Chondrocyte (in vitro differentiated cells): ENCODE measurements around the gene NFIX. TPM values are rescaled to one million over a fixed set of nuclear protein-coding genes. Genes with fewer than 3 reads are reported as not detected.
A peak's percentile ranks its signal among the peaks of the same experiment; 100 is the strongest.

Source experiments
- DNase-seq: peaks from one replicate; pipeline ENCODE4 v3.0.0; 2021; ENCODE audit warnings: mixed read lengths, low spot score
- H3K27ac Mint-ChIP-seq: one replicate; pipeline ENCODE4 v1.8.0; 2021; ENCODE audit warnings: mild to moderate bottlenecking, moderate library complexity, mixed read lengths; ENCODE audit not compliant: unreplicated experiment
- H3K27me3 Mint-ChIP-seq: 2 replicates; pipeline ENCODE4 v1.8.0; 2021; ENCODE audit warnings: low read depth, mixed read lengths
- H3K36me3 Mint-ChIP-seq: 2 replicates; pipeline ENCODE4 v1.8.0; 2021; ENCODE audit warnings: low read depth, mixed read lengths
- H3K4me1 Mint-ChIP-seq: 2 replicates; pipeline ENCODE4 v1.8.0; 2021; ENCODE audit warnings: low read depth, mild to moderate bottlenecking, mixed read lengths
- H3K4me3 Mint-ChIP-seq: one replicate; pipeline ENCODE4 v1.8.0; 2021; ENCODE audit warnings: mild to moderate bottlenecking, moderate library complexity, mixed read lengths; ENCODE audit not compliant: unreplicated experiment
- H3K9me3 Mint-ChIP-seq: 2 replicates; pipeline ENCODE4 v1.8.0; 2021; ENCODE audit warnings: low read depth, mixed read lengths
- total RNA-seq: library from RNA; stranded (reverse); gene quantifications from 3 replicates; pipeline ENCODE4 v1.2.1, GENCODE V29; 2021
- TF ChIP-seq, protein P1 (sequence below): fragments of 200-600 bp; sonication (generic); IDR thresholded peaks from 2 replicates; pipeline ENCODE4 v1.5.0; 2021; ENCODE audit warnings: antibody characterized with exemption, mild to moderate bottlenecking, moderate library complexity

The NFIX gene
- total RNA-seq, 1 donor from 2014 or later, result 98.9 TPM

DNA sequence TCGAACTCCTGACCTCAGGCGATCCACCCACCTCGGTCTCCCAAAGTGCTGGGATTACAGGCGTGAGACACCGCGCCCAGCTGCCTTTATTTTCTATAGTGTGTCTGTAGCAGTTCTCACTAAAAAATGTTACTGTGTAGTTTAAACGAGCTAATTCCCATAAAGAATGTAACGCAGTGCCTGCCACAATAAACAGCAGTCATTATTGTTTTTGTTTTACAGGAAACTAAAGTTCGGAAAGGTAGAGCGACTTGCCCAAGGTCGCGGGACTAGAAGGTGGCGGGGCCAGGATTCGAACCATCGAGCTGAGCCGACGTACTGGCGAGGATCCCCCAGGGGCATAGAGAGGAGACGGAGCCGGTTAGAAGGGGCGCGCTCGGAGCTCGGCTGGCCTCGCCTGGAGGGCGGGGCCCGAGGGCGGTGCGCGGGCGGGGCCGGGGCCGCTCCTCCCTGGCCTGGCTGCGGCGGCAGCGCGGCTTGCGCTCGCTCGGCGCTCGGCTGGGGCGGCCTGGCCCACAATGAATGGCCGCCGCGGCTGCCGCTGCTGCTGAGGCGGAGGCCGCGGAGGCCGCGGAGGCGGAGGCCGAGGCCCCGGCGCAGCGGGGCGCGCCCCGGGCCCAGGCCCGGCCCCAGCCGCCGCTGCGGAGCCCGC lies 122.6 kb downstream of the NFIX start, which contains the start of gene NACC1:
TSS of gene NACC1 (plus strand) at position 493 of the 652 bp plus-strand sequence. CDS start 16,944 bp downstream, outside the sequence.
- TF ChIP-seq, protein P1, sequence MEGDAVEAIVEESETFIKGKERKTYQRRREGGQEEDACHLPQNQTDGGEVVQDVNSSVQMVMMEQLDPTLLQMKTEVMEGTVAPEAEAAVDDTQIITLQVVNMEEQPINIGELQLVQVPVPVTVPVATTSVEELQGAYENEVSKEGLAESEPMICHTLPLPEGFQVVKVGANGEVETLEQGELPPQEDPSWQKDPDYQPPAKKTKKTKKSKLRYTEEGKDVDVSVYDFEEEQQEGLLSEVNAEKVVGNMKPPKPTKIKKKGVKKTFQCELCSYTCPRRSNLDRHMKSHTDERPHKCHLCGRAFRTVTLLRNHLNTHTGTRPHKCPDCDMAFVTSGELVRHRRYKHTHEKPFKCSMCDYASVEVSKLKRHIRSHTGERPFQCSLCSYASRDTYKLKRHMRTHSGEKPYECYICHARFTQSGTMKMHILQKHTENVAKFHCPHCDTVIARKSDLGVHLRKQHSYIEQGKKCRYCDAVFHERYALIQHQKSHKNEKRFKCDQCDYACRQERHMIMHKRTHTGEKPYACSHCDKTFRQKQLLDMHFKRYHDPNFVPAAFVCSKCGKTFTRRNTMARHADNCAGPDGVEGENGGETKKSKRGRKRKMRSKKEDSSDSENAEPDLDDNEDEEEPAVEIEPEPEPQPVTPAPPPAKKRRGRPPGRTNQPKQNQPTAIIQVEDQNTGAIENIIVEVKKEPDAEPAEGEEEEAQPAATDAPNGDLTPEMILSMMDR, result no peak
- peak within 1 kb of the TSS; percentile 93 for H3K4me3 Mint-ChIP-seq
- peaks cover 1% of the 10 kb centered on the region for H3K36me3 Mint-ChIP-seq
- H3K27ac Mint-ChIP-seq, result peak within 1 kb of the TSS; percentile 96
- no peaks in the 10 kb centered on the region for H3K9me3 Mint-ChIP-seq
- DNase-seq, result no peak
- H3K4me1 Mint-ChIP-seq, result peaks cover 61% of the 10 kb centered on the region
- H3K27me3 Mint-ChIP-seq, result no peaks in the 10 kb centered on the region

DNA sequence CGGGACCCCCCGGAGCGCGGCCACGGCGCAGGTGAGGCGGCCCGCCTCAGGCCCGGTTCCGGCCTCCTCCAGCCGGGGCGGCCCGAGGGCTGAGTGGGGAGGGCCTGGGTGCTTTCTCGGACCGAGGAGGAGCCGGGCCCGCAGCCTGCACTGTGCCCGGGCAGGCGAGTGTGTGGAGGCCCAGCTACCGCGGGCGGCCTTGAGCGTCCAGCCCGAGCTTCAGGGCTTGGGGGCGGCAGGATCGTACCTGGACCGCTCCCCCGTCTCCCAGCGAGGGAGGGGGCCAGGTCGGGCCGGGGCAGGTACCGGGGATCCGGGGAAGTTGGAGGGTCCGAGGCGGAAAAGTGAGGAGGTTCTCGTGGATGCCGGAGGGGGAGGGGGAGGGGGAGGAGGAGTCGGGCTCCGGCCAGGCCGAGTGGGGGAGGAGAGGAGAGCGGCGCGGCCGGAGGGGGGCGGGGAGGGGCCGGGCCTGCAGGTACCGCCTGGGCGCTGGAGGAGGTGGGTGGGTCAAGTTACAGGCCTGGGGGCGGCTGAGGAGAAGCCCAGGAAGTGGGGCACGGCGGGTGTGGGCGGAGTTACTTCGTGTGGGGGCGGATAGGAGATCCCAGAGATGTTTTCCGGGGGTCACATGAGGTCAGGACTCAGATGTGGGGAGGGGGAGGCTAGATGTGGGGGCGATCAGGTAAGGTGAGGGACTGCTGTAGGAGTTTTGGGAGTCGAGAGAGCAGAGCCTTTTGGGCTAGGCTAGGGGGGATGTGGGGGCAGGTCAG lies 123.3 kb downstream of the NFIX start:
- Mint-ChIP-seq H3K9me3 (no peaks in the 10 kb centered on the region), H3K27ac (peak overlapping the region; percentile 60), H3K4me1 (peaks cover 61% of the 10 kb centered on the region), H3K4me3 (peak overlapping the region; percentile 69), H3K27me3 (no peaks in the 10 kb centered on the region), H3K36me3 (peaks cover 1% of the 10 kb centered on the region)
- no peak for DNase-seq
- TF ChIP-seq, protein P1, result no peak

DNA sequence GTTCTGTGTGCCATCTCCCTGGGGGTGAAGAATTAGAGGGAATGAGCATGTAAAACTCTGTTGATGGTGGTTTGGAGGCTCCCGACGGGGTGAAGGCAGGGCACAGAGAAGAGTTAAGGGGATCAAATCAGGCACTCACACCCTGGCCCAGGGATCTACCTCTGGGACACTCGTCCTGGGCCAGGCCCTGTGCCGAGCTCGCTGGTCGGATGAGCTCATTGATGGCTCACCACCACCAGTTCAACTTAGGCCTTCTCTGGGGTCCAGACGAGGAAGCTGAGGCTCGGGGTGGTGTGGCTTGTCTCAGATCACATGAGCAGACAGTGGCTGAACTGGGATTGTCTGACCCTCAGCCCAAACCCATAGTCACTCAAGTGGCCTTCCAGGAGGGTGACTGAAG lies 124.4 kb downstream of the NFIX start:
- TF ChIP-seq, protein P1, result no peak
- H3K27me3 Mint-ChIP-seq, result no peaks in the 10 kb centered on the region
- no peak for DNase-seq
- H3K4me1 Mint-ChIP-seq, result peaks cover 61% of the 10 kb centered on the region
- peak overlapping the region; percentile 60 for H3K27ac Mint-ChIP-seq
- peaks cover 1% of the 10 kb centered on the region for H3K36me3 Mint-ChIP-seq
- H3K4me3 Mint-ChIP-seq, result peak overlapping the region; percentile 69
- no peaks in the 10 kb centered on the region for H3K9me3 Mint-ChIP-seq

DNA sequence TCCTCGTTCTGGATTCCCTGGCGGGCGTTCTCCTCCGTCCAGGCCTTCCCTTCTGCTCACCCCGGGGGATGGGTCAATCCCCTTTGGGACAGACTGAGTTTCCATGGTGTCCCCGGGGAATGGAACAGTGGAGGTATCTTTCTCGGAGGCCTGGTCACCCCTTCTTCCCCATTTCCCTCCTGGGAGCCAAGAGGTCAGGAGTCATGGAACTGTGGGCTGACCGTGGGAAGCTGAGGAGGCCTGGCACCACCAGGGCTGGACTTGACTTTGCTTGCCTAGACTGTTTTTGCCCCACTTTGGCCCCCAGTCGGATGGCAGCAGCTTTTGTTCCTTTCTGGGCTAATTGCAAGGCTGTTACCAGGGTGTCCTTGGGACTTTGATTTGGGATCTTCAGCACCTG lies 124.8 kb downstream of the NFIX start:
- Mint-ChIP-seq H3K9me3 (no peaks in the 10 kb centered on the region), H3K27me3 (no peaks in the 10 kb centered on the region), H3K4me1 (peaks cover 60% of the 10 kb centered on the region), H3K36me3 (peaks cover 1% of the 10 kb centered on the region), H3K27ac (peak overlapping the region; percentile 60), H3K4me3 (peak overlapping the region; percentile 69)
- DNase-seq, result no peak
- TF ChIP-seq, protein P1, result no peak

DNA sequence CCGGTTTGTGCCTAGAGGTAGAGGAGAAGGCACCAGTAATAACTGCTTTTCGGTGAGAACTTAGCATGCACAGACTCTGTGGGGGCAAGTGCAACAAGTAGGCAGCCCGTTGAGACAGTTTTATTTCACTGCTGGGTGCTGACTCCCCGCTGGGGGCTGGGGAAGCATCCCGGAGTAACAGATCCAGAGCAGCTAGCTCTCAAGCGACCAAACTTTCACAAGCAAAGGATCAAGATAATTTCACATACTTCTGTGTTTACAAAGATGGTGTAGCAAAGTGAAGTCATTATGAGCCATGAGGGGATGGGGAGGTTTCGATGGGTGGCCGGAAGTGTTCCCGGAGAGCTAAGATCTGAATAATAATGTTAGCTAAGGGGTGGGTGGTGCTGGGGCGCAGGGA lies 125.5 kb downstream of the NFIX start:
- Mint-ChIP-seq H3K4me1 (peaks cover 52% of the 10 kb centered on the region), H3K4me3 (peak overlapping the region; percentile 42), H3K9me3 (no peaks in the 10 kb centered on the region), H3K36me3 (no peaks in the 10 kb centered on the region), H3K27me3 (no peaks in the 10 kb centered on the region), H3K27ac (peak overlapping the region; percentile 53)
- DNase-seq, result no peak
- TF ChIP-seq, protein P1, result no peak
